DND-41 (cell line): ENCODE results near the gene TTLL12.
A peak's percentile ranks its signal among the peaks of the same experiment; 100 is the strongest.

Source experiments
- ATAC-seq: fragments of 200-7000 bp; cut with Tn5 transposase; 3 replicates; pipeline ENCODE4 v1.9.1; 2021; ENCODE audit warnings: low read depth; ENCODE audit not compliant: insufficient read depth
- DNase-seq: peaks from one replicate; pipeline ENCODE4 v3.0.0-alpha.2; 2020
- H2AFZ ChIP-seq: 2 replicates; pipeline ENCODE4 v1.6.0; 2012; ENCODE audit warnings: low read depth, low read length
- H3K27ac ChIP-seq: 2 replicates; pipeline ENCODE4 v1.5.1; 2012; ENCODE audit warnings: low read length, inconsistent platforms
- H3K27me3 ChIP-seq: fragments of 200-600 bp; sonication (generic); 2 replicates; pipeline ENCODE4 v1.6.0; 2012; ENCODE audit warnings: low read length, mild to moderate bottlenecking, inconsistent platforms; ENCODE audit not compliant: insufficient read depth, poor library complexity
- H3K36me3 ChIP-seq: 2 replicates; pipeline ENCODE4 v1.5.1; 2012; ENCODE audit warnings: low read length, inconsistent platforms; ENCODE audit not compliant: insufficient read depth
- H3K4me1 ChIP-seq: 2 replicates; pipeline ENCODE4 v1.5.1; 2012; ENCODE audit warnings: mild to moderate bottlenecking, low read length; ENCODE audit not compliant: insufficient read depth
- H3K4me2 ChIP-seq: 2 replicates; pipeline ENCODE4 v1.6.0; 2012; ENCODE audit warnings: mild to moderate bottlenecking, moderate library complexity, low read length, inconsistent platforms; ENCODE audit not compliant: insufficient read depth
- H3K4me3 ChIP-seq, 2 experiments: fragments of 200-600 bp in 1 of 2; shearing (Covaris generic) in 1 of 2; 2 replicates each; pipeline ENCODE4 v1.5.1; 2012 to 2016; ENCODE audit warnings: inconsistent platforms in 2 of 2, low read length in 2 of 2, mild to moderate bottlenecking in 2 of 2, low read depth in 1 of 2, moderate library complexity in 1 of 2
- H3K79me2 ChIP-seq: 2 replicates; pipeline ENCODE4 v1.6.0; 2012; ENCODE audit warnings: low read length, inconsistent platforms; ENCODE audit not compliant: insufficient read depth
- H3K9ac ChIP-seq: 2 replicates; pipeline ENCODE4 v1.6.0; 2012; ENCODE audit warnings: low read depth, mild to moderate bottlenecking, inconsistent platforms, low read length, moderate library complexity
- H3K9me3 ChIP-seq: 2 replicates; pipeline ENCODE4 v1.5.1; 2012; ENCODE audit warnings: low read length, moderate library complexity, mild to moderate bottlenecking, inconsistent platforms; ENCODE audit not compliant: insufficient read depth, severe bottlenecking
- H4K20me1 ChIP-seq: 2 replicates; pipeline ENCODE4 v1.6.0; 2012; ENCODE audit warnings: low read length; ENCODE audit not compliant: insufficient read depth
- EZH2 ChIP-seq: IDR thresholded peaks from 3 replicates; pipeline ENCODE4 v1.6.1; 2012; ENCODE audit warnings: borderline replicate concordance, low read depth, mild to moderate bottlenecking, moderate library complexity, low read length, inconsistent platforms; ENCODE audit not compliant: severe bottlenecking
- TF ChIP-seq, protein P1 (sequence below): IDR thresholded peaks from 2 replicates; pipeline ENCODE4 v1.5.1; 2012; ENCODE audit warnings: borderline replicate concordance, low read length, moderate library complexity, mild to moderate bottlenecking; ENCODE audit not compliant: poor library complexity, severe bottlenecking; ENCODE audit errors: extremely low read depth

TTLL12 gene

GRCh38 chr22:43186272-43187170 lies at the start of gene TTLL12:
TSS of gene TTLL12 (minus strand) at chr22:43187134. CDS start at chr22:43187069, 65 bp downstream.
- H4K20me1 ChIP-seq: peaks cover 34% of the 10 kb centered on the region; the same call in 1 of the 2 replicates
- peak within 1 kb of the TSS; percentile 81 for H3K27ac ChIP-seq
- DNase-seq: peak; percentile 62
- peak within 1 kb of the TSS; percentile 90 for H3K9ac ChIP-seq
- peak; percentile 44 for ATAC-seq
- H3K4me1 ChIP-seq: peaks cover 30% of the 10 kb centered on the region
- peaks cover 49% of the 10 kb centered on the region for H3K79me2 ChIP-seq
- H3K4me2 ChIP-seq: peak within 1 kb of the TSS; percentile 90
- peak within 1 kb of the TSS; percentile 85 to 91 for H3K4me3 ChIP-seq
- H3K27me3 ChIP-seq: peaks cover 4% of the 10 kb centered on the region
- H3K9me3 ChIP-seq: no peaks in the 10 kb centered on the region
- H3K36me3 ChIP-seq: peaks cover 29% of the 10 kb centered on the region
- peak within 1 kb of the TSS; percentile 87 for H2AFZ ChIP-seq
- TF ChIP-seq, protein P1, sequence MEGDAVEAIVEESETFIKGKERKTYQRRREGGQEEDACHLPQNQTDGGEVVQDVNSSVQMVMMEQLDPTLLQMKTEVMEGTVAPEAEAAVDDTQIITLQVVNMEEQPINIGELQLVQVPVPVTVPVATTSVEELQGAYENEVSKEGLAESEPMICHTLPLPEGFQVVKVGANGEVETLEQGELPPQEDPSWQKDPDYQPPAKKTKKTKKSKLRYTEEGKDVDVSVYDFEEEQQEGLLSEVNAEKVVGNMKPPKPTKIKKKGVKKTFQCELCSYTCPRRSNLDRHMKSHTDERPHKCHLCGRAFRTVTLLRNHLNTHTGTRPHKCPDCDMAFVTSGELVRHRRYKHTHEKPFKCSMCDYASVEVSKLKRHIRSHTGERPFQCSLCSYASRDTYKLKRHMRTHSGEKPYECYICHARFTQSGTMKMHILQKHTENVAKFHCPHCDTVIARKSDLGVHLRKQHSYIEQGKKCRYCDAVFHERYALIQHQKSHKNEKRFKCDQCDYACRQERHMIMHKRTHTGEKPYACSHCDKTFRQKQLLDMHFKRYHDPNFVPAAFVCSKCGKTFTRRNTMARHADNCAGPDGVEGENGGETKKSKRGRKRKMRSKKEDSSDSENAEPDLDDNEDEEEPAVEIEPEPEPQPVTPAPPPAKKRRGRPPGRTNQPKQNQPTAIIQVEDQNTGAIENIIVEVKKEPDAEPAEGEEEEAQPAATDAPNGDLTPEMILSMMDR: no peak
- no peak for TF ChIP-seq EZH2

GRCh38 chr22:43235445-43236409 lies 48.8 kb upstream of the TTLL12 start:
- ATAC-seq (no peak), DNase-seq (no peak)
- H3K36me3 ChIP-seq: no peaks in the 10 kb centered on the region
- no peak for TF ChIP-seq EZH2
- TF ChIP-seq, protein P1: no peak
- H3K27me3 ChIP-seq: no peaks in the 10 kb centered on the region
- H3K79me2 ChIP-seq: no peaks in the 10 kb centered on the region
- no peak overlapping the region for H2AFZ ChIP-seq
- 0 out of 2 replicates have a peak, but pooled peaks cover 10% of the 10 kb centered on the region for H4K20me1 ChIP-seq
- H3K9me3 ChIP-seq: no peaks in the 10 kb centered on the region
- no peak overlapping the region for H3K4me2 ChIP-seq
- no peaks in the 10 kb centered on the region for H3K4me1 ChIP-seq
- no peak overlapping the region for H3K9ac ChIP-seq
- H3K27ac ChIP-seq: no peak overlapping the region
- no peak overlapping the region for H3K4me3 ChIP-seq

- Histone ChIP-seq H3K9me3 (no peaks in the 10 kb centered on the region), H3K9ac (no peak overlapping the region), H3K36me3 (no peaks in the 10 kb centered on the region), H3K27ac (no peak overlapping the region), H3K4me3 (no peak overlapping the region), H3K27me3 (no peaks in the 10 kb centered on the region), H3K79me2 (no peaks in the 10 kb centered on the region), H4K20me1 (peaks cover 12% of the 10 kb centered on the region; the same call in 1 of the 2 replicates), H3K4me1 (no peaks in the 10 kb centered on the region), H3K4me2 (no peak overlapping the region), H2AFZ (no peak overlapping the region)
- no peak for TF ChIP-seq EZH2
- TF ChIP-seq, protein P1: no peak
- ATAC-seq (no peak), DNase-seq (no peak)
These were observed 47.5 kb upstream of the TTLL12 start for GRCh38 chr22:43234264-43234988.
